Measurements from ENCODE around the gene ATXN7L1. TPM values are rescaled to one million over a fixed set of nuclear protein-coding genes. Genes with fewer than 3 reads are reported as not detected.

The ATXN7L1 gene
- total and polyA plus RNA-seq, 4 donors: 4.2 to 22.5 (median 8.5) TPM

DNA sequence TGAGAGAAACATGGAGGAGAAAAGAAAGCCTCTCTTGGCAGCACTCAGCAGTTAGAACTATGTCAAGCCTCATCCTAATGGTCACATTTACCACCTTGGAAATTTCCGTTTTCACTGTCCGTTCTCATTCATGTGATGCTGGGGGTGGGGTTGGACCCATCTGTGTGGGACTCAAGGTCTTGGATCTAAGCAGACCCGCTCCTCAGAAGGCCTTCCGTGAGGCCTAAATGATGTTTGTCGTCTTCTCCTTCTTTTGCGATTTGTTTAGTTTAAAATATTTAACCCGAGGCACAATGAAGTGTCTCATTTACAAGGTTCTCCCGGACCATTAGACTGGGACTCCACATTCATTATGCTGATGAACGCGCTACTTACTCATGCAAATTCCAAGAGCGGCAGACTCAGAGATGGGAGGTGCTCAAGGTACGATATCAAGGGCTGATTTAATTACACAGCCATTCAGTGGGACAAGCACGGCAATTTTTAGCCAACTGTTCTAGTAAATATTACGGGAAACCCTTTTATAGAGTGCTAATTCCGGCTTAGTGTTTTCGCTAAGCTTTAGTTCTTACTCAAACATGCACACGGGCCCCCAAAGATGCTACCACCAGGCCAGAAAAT lies 186.0 kb downstream of the ATXN7L1 start:
- DNase-seq (peak in 1 of 3 donors; percentile 23), ATAC-seq (ENCODE audit: insufficient read depth, low FRiP score) (no peak)
- Histone ChIP-seq H3K4me3 (no peak overlapping the region), H3K27ac (ENCODE audit: low read depth in 1 of 2, low read length in 1 of 2) (peak overlapping the region; percentile 57 to 66), H3K9me3 (ENCODE audit: control insufficient read depth in 4 of 4, insufficient read depth in 3 of 4, low read length in 3 of 4) (no peaks in the 10 kb centered on the region), H3K27me3 (ENCODE audit: control insufficient read depth in 3 of 3, insufficient read depth in 3 of 3, low read length in 2 of 3) (no peaks in the 10 kb centered on the region), H3K9ac (ENCODE audit: insufficient read depth in 1 of 2, low read length in 2 of 2) (peak overlapping the region in 1 of 2 donors; percentile 62), H3K4me1 (ENCODE audit: control insufficient read depth in 5 of 5, insufficient read depth in 5 of 5, low read length in 5 of 5) (peaks cover 0 to 31% (median 4%) of the 10 kb centered on the region in 5 donors), H3K36me3 (ENCODE audit: control insufficient read depth in 4 of 4, insufficient read depth in 4 of 4, low read length in 4 of 4) (peaks cover 0 to 1% (median 0%) of the 10 kb centered on the region in 4 donors)
- TF ChIP-seq, protein P1, sequence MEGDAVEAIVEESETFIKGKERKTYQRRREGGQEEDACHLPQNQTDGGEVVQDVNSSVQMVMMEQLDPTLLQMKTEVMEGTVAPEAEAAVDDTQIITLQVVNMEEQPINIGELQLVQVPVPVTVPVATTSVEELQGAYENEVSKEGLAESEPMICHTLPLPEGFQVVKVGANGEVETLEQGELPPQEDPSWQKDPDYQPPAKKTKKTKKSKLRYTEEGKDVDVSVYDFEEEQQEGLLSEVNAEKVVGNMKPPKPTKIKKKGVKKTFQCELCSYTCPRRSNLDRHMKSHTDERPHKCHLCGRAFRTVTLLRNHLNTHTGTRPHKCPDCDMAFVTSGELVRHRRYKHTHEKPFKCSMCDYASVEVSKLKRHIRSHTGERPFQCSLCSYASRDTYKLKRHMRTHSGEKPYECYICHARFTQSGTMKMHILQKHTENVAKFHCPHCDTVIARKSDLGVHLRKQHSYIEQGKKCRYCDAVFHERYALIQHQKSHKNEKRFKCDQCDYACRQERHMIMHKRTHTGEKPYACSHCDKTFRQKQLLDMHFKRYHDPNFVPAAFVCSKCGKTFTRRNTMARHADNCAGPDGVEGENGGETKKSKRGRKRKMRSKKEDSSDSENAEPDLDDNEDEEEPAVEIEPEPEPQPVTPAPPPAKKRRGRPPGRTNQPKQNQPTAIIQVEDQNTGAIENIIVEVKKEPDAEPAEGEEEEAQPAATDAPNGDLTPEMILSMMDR (IDR thresholded peaks at IDR 0.05; ENCODE audit: control extremely low read depth, extremely low read depth): no peak
- 87 to 93% methylated on average over 17 of the region's 17 CpGs for WGBS, 2 donors

DNA sequence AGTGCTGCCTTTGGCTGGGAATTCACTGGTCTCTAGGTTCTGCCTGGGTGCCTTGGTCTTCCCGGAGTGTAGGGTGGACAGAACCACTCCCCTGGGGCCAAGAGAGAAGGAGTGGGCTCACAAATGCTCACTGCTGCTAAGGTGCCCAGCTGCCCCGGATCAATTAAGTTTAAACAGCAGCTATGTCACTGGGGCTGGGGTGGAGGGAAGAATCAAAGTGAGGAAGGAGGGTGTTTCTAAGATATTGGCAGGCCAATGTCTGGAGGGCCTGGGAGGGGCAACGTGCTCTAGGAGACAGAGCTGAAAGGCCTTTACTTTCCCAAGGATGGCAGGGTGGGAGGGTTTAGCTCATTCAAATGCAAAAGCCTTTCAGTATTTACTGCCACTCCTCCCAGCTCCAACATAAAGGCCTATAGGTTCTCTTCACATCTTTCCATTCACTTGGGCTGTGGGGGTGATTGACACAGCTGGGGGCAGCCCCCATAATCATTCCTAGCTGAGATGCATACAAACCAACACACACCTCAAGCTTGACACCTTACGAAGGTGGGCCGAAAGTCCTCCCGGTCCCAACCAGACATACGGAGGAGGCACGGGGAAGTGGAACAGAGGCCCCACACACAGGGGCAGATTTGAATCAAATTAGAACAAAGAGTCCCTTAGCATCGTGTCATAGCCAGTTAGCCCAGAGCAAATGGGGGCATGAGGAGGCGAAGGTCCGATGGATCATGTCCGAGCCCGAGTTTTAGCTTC lies 187.2 kb downstream of the ATXN7L1 start:
- TF ChIP-seq, protein P1 (IDR thresholded peaks at IDR 0.05; ENCODE audit: control extremely low read depth, extremely low read depth): no peak
- no peaks in the 10 kb centered on the region for H3K27me3 ChIP-seq (ENCODE audit: control insufficient read depth in 3 of 3, insufficient read depth in 3 of 3, low read length in 2 of 3)
- peaks cover 0 to 31% (median 4%) of the 10 kb centered on the region in 5 donors for H3K4me1 ChIP-seq (ENCODE audit: control insufficient read depth in 5 of 5, insufficient read depth in 5 of 5, low read length in 5 of 5)
- ATAC-seq (ENCODE audit: insufficient read depth, low FRiP score): no peak
- DNase-seq: no peak
- H3K27ac ChIP-seq (ENCODE audit: low read depth in 1 of 2, low read length in 1 of 2): no peak overlapping the region
- H3K9ac ChIP-seq (ENCODE audit: insufficient read depth in 1 of 2, low read length in 2 of 2): no peak overlapping the region
- no peaks in the 10 kb centered on the region for H3K9me3 ChIP-seq (ENCODE audit: control insufficient read depth in 4 of 4, insufficient read depth in 3 of 4, low read length in 3 of 4)
- H3K36me3 ChIP-seq (ENCODE audit: control insufficient read depth in 4 of 4, insufficient read depth in 4 of 4, low read length in 4 of 4): no peaks in the 10 kb centered on the region
- 79 to 95% methylated on average over 13 of the region's 13 CpGs for WGBS, 2 donors
- H3K4me3 ChIP-seq: no peak overlapping the region

DNA sequence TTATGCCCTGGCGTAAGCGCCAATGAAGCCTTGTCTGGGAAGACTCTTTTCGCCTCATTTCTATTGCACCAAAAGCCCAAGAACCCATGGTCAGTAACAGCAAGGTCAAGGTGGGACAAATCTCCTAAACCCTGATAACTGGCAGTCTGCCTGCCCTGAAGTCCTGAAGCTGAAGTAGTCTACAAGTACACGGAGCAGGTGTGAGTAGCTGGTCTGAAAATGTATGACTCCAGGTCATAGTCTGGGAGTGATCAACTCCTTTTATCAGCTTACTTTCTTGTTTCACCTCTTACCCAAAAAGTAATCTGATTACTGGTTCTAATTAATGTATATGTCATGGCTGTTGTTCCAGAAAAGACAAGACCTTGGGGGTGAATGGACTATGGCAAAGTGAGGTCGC lies 187.8 kb downstream of the ATXN7L1 start:
- 76 to 83% methylated on average over 5 of the region's 5 CpGs for WGBS, 2 donors
- Histone ChIP-seq H3K4me3 (no peak overlapping the region), H3K27me3 (ENCODE audit: control insufficient read depth in 3 of 3, insufficient read depth in 3 of 3, low read length in 2 of 3) (no peaks in the 10 kb centered on the region), H3K36me3 (ENCODE audit: control insufficient read depth in 4 of 4, insufficient read depth in 4 of 4, low read length in 4 of 4) (no peaks in the 10 kb centered on the region), H3K27ac (ENCODE audit: low read depth in 1 of 2, low read length in 1 of 2) (no peak overlapping the region), H3K9me3 (ENCODE audit: control insufficient read depth in 4 of 4, insufficient read depth in 3 of 4, low read length in 3 of 4) (no peaks in the 10 kb centered on the region), H3K9ac (ENCODE audit: insufficient read depth in 1 of 2, low read length in 2 of 2) (no peak overlapping the region), H3K4me1 (ENCODE audit: control insufficient read depth in 5 of 5, insufficient read depth in 5 of 5, low read length in 5 of 5) (peaks cover 0 to 31% (median 4%) of the 10 kb centered on the region in 5 donors)
- DNase-seq (no peak), ATAC-seq (ENCODE audit: insufficient read depth, low FRiP score) (no peak)
- TF ChIP-seq, protein P1 (IDR thresholded peaks at IDR 0.05; ENCODE audit: control extremely low read depth, extremely low read depth): no peak

Data from lung (tissue), 12 donors.